Measurements from ENCODE around the gene CRHBP. TPM values are rescaled to one million over a fixed set of nuclear protein-coding genes. Genes with fewer than 3 reads are reported as not detected.
"Not testable (repeated sequence)": the region's sequence is repeated elsewhere in the genome, so short reads cannot be mapped to it uniquely, and the experiment has no call there.

Gene CRHBP
- total RNA-seq, 2 donors from 2014 or later: not detected

- ATAC-seq: no peak
- H3K27ac Mint-ChIP-seq: no peak overlapping the region
- H3K4me1 Mint-ChIP-seq (ENCODE audit: low read depth in 2 of 2): no peaks in the 10 kb centered on the region
- no peaks in the 10 kb centered on the region for H3K9me3 Mint-ChIP-seq
- no peak overlapping the region for H3K4me3 Mint-ChIP-seq
- H3K27me3 Mint-ChIP-seq: peaks cover 2 to 9% of the 10 kb centered on the region in 2 donors
- DNase-seq (ENCODE audit: low spot score): no peak
- no peaks in the 10 kb centered on the region for H3K36me3 Mint-ChIP-seq
Measured at GRCh38 chr5:76980518-76981144, 27.8 kb downstream of the CRHBP start.

GRCh38 chr5:76982450-76982849, 29.6 kb downstream of the CRHBP start:
- Mint-ChIP-seq H3K9me3 (no peaks in the 10 kb centered on the region), H3K4me3 (no peak overlapping the region), H3K27ac (no peak overlapping the region), H3K27me3 (peaks cover 2 to 9% of the 10 kb centered on the region in 2 donors), H3K36me3 (no peaks in the 10 kb centered on the region), H3K4me1 (ENCODE audit: low read depth in 2 of 2) (no peaks in the 10 kb centered on the region)
- ATAC-seq (no peak), DNase-seq (ENCODE audit: low spot score) (no peak)

GRCh38 chr5:76983468-76983867, 30.6 kb downstream of the CRHBP start:
- no peaks in the 10 kb centered on the region for H3K4me1 Mint-ChIP-seq (ENCODE audit: low read depth in 2 of 2)
- DNase-seq (ENCODE audit: low spot score): no peak
- no peak for ATAC-seq
- H3K27ac Mint-ChIP-seq: no peak overlapping the region
- no peaks in the 10 kb centered on the region for H3K9me3 Mint-ChIP-seq
- H3K36me3 Mint-ChIP-seq: no peaks in the 10 kb centered on the region
- peaks cover 2 to 9% of the 10 kb centered on the region in 2 donors for H3K27me3 Mint-ChIP-seq
- H3K4me3 Mint-ChIP-seq: no peak overlapping the region

GRCh38 chr5:76986825-76987526, 34.1 kb downstream of the CRHBP start:
- H3K27ac Mint-ChIP-seq: no peak overlapping the region
- no peaks in the 10 kb centered on the region for H3K4me1 Mint-ChIP-seq (ENCODE audit: low read depth in 2 of 2)
- H3K9me3 Mint-ChIP-seq: no peaks in the 10 kb centered on the region
- H3K27me3 Mint-ChIP-seq: peaks cover 1 to 2% of the 10 kb centered on the region in 2 donors
- H3K36me3 Mint-ChIP-seq: no peaks in the 10 kb centered on the region
- no peak overlapping the region for H3K4me3 Mint-ChIP-seq
- ATAC-seq (no peak), DNase-seq (ENCODE audit: low spot score) (no peak)

GRCh38 chr5:76990899-76991459, 38.1 kb downstream of the CRHBP start:
- H3K27me3 Mint-ChIP-seq: peaks cover 2 to 9% of the 10 kb centered on the region in 2 donors
- no peak overlapping the region for H3K4me3 Mint-ChIP-seq
- no peaks in the 10 kb centered on the region for H3K4me1 Mint-ChIP-seq (ENCODE audit: low read depth in 2 of 2)
- no peak overlapping the region for H3K27ac Mint-ChIP-seq
- no peaks in the 10 kb centered on the region for H3K36me3 Mint-ChIP-seq
- ATAC-seq (no peak), DNase-seq (ENCODE audit: low spot score) (no peak)
- no peaks in the 10 kb centered on the region for H3K9me3 Mint-ChIP-seq

- not testable (repeated sequence) for DNase-seq (ENCODE audit: low spot score); H3K9me3 Mint-ChIP-seq; H3K27ac Mint-ChIP-seq; H3K4me1 Mint-ChIP-seq (ENCODE audit: low read depth in 2 of 2); H3K4me3 Mint-ChIP-seq; H3K36me3 Mint-ChIP-seq; ATAC-seq
- peaks cover 5 to 25% of the 10 kb centered on the region in 2 donors for H3K27me3 Mint-ChIP-seq
Measured at GRCh38 chr5:76993436-76993835, 40.6 kb downstream of the CRHBP start.

GRCh38 chr5:76994337-76994736, 41.5 kb downstream of the CRHBP start:
- no peaks in the 10 kb centered on the region for H3K36me3 Mint-ChIP-seq

GRCh38 chr5:76998251-76998650, 45.4 kb downstream of the CRHBP start:
- peaks cover 11 to 33% of the 10 kb centered on the region in 2 donors for H3K27me3 Mint-ChIP-seq
- H3K36me3 Mint-ChIP-seq; H3K27ac Mint-ChIP-seq; ATAC-seq; H3K4me3 Mint-ChIP-seq; H3K4me1 Mint-ChIP-seq (ENCODE audit: low read depth in 2 of 2); DNase-seq (ENCODE audit: low spot score); H3K9me3 Mint-ChIP-seq: not testable (repeated sequence)

More at GRCh38 chr5:76994337-76994736, 41.5 kb downstream of the CRHBP start:
- H3K27me3 Mint-ChIP-seq: peaks cover 5 to 31% of the 10 kb centered on the region in 2 donors
- H3K9me3 Mint-ChIP-seq: no peaks in the 10 kb centered on the region
- H3K27ac Mint-ChIP-seq: no peak overlapping the region
- H3K4me3 Mint-ChIP-seq: no peak overlapping the region
- no peaks in the 10 kb centered on the region for H3K4me1 Mint-ChIP-seq (ENCODE audit: low read depth in 2 of 2)
- ATAC-seq: no peak
- DNase-seq (ENCODE audit: low spot score): no peak

GRCh38 chr5:76999451-76999850, 46.6 kb downstream of the CRHBP start:
- Mint-ChIP-seq H3K4me3 (no peak overlapping the region), H3K27ac (no peak overlapping the region), H3K4me1 (ENCODE audit: low read depth in 2 of 2) (no peaks in the 10 kb centered on the region), H3K9me3 (no peaks in the 10 kb centered on the region), H3K36me3 (no peaks in the 10 kb centered on the region), H3K27me3 (peaks cover 11 to 42% of the 10 kb centered on the region in 2 donors)
- ATAC-seq (no peak), DNase-seq (ENCODE audit: low spot score) (no peak)

GRCh38 chr5:77003246-77003645, 50.4 kb downstream of the CRHBP start:
- no peak for ATAC-seq

GRCh38 chr5:77006124-77006523, 53.3 kb downstream of the CRHBP start:
- Mint-ChIP-seq H3K4me3 (no peak overlapping the region), H3K4me1 (ENCODE audit: low read depth in 2 of 2) (no peaks in the 10 kb centered on the region), H3K27ac (no peak overlapping the region), H3K27me3 (peaks cover 31 to 48% of the 10 kb centered on the region in 2 donors), H3K9me3 (no peaks in the 10 kb centered on the region), H3K36me3 (no peaks in the 10 kb centered on the region)
- DNase-seq (ENCODE audit: low spot score) (no peak), ATAC-seq (no peak)

More at GRCh38 chr5:77003246-77003645, 50.4 kb downstream of the CRHBP start:
- no peaks in the 10 kb centered on the region for H3K9me3 Mint-ChIP-seq
- no peaks in the 10 kb centered on the region for H3K4me1 Mint-ChIP-seq (ENCODE audit: low read depth in 2 of 2)
- no peaks in the 10 kb centered on the region for H3K36me3 Mint-ChIP-seq
- no peak overlapping the region for H3K4me3 Mint-ChIP-seq
- DNase-seq (ENCODE audit: low spot score): no peak
- peaks cover 23 to 51% of the 10 kb centered on the region in 2 donors for H3K27me3 Mint-ChIP-seq
- no peak overlapping the region for H3K27ac Mint-ChIP-seq

- H3K36me3 Mint-ChIP-seq: no peaks in the 10 kb centered on the region
- peaks cover 32 to 53% of the 10 kb centered on the region in 2 donors for H3K27me3 Mint-ChIP-seq
- no peak overlapping the region for H3K27ac Mint-ChIP-seq
- peaks cover 0 to 6% of the 10 kb centered on the region in 2 donors for H3K4me1 Mint-ChIP-seq (ENCODE audit: low read depth in 2 of 2)
- H3K9me3 Mint-ChIP-seq: no peaks in the 10 kb centered on the region
- H3K4me3 Mint-ChIP-seq: no peak overlapping the region
- ATAC-seq (no peak), DNase-seq (ENCODE audit: low spot score) (no peak)
Measured at GRCh38 chr5:77008413-77008812, 55.6 kb downstream of the CRHBP start.

GRCh38 chr5:77010243-77010642, 57.4 kb downstream of the CRHBP start:
- Mint-ChIP-seq H3K9me3 (no peaks in the 10 kb centered on the region), H3K27ac (no peak overlapping the region), H3K4me3 (no peak overlapping the region), H3K4me1 (ENCODE audit: low read depth in 2 of 2) (peaks cover 0 to 6% of the 10 kb centered on the region in 2 donors), H3K36me3 (no peaks in the 10 kb centered on the region), H3K27me3 (peaks cover 31 to 39% of the 10 kb centered on the region in 2 donors)
- ATAC-seq: no peak
- DNase-seq (ENCODE audit: low spot score): no peak

- H3K9me3 Mint-ChIP-seq: no peaks in the 10 kb centered on the region
- H3K27ac Mint-ChIP-seq: no peak overlapping the region
- H3K4me3 Mint-ChIP-seq: no peak overlapping the region
- peaks cover 24 to 36% of the 10 kb centered on the region in 2 donors for H3K27me3 Mint-ChIP-seq
- H3K4me1 Mint-ChIP-seq (ENCODE audit: low read depth in 2 of 2): peaks cover 0 to 6% of the 10 kb centered on the region in 2 donors
- no peak for DNase-seq (ENCODE audit: low spot score)
- H3K36me3 Mint-ChIP-seq: no peaks in the 10 kb centered on the region
- ATAC-seq: no peak
Measured at GRCh38 chr5:77011498-77011897, 58.7 kb downstream of the CRHBP start.
